Activated naive CD4-positive, alpha-beta T cell treated with anti-CD3 and anti-CD28 coated beads for 36 hours (primary cell): ENCODE results near the gene TLN1. TPM values are rescaled to one million over a fixed set of nuclear protein-coding genes. Genes with fewer than 3 reads are reported as not detected.

Source experiments
- CTCF ChIA-PET: fragments of 350-600 bp; sonication (Branson Sonifier 250); formaldehyde crosslinking; loops from one replicate; lab custom pipeline; 2021; ENCODE audit warnings: antibody characterized with exemption; lab: Charles Lee
- DNase-seq: peaks from one replicate; pipeline ENCODE4 v3.0.0-alpha.2; 2020
- H3K27ac Mint-ChIP-seq: one replicate; pipeline ENCODE4 v1.8.0; 2021; ENCODE audit warnings: mild to moderate bottlenecking, mixed read lengths
- H3K27me3 Mint-ChIP-seq: one replicate; pipeline ENCODE4 v1.8.0; 2021; ENCODE audit warnings: low read depth, mixed read lengths
- H3K36me3 Mint-ChIP-seq: one replicate; pipeline ENCODE4 v1.8.0; 2021; ENCODE audit warnings: low read depth, mixed read lengths
- H3K4me1 Mint-ChIP-seq: one replicate; pipeline ENCODE4 v1.8.0; 2021; ENCODE audit warnings: low read depth, mixed read lengths
- H3K4me3 Mint-ChIP-seq: one replicate; pipeline ENCODE4 v1.8.0; 2021; ENCODE audit warnings: mild to moderate bottlenecking, moderate library complexity, mixed read lengths
- H3K9me3 Mint-ChIP-seq: one replicate; pipeline ENCODE4 v1.8.0; 2021; ENCODE audit warnings: mixed read lengths
- intact Hi-C: fragments of 100-400 bp; cut with micrococcal nuclease; formaldehyde crosslinking; loops from one replicate; pipeline ENCODE4 v1.15.1; 2023
- total RNA-seq, 2 experiments: library from RNA; stranded (reverse); gene quantifications; one replicate each; pipeline ENCODE4 v1.2.3, GENCODE V29; 2021

TLN1 gene
- total RNA-seq, 2 experiments from 2014 or later = 190 TPM

DNA sequence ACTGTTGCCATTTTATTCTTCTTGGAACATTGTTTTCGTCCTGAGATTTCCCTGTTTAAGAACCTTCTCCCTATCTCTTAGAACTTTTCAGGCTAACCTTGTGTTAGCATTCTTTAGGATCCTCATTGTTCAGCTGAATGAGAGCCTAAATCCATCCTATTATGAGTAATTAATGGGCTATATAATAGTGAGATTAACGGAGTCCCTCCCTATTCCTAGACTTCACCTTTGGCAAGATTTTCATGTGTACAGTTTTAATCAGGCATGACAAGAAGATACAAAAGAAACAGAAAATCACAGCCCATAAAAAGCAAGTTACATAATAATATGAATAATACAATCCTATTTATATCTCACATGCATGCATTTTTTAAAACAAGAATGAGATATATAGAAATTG is 31.2 kb upstream of the TLN1 start:
- Mint-ChIP-seq H3K27me3 (no peaks in the 10 kb centered on the region), H3K4me1 (peaks cover 28% of the 10 kb centered on the region), H3K27ac (no peak overlapping the region), H3K36me3 (peaks cover 8% of the 10 kb centered on the region), H3K4me3 (no peak overlapping the region), H3K9me3 (no peaks in the 10 kb centered on the region)
- intact Hi-C loops = no loop called here
- DNase-seq = no peak
- CTCF ChIA-PET = interaction anchor here (0.5 to 2.3 kb wide), 8 partner anchors 12 to 303 kb away, joined by 3 to 6 read pairs (median 3); no protein-coding TSS in a partner anchor

DNA sequence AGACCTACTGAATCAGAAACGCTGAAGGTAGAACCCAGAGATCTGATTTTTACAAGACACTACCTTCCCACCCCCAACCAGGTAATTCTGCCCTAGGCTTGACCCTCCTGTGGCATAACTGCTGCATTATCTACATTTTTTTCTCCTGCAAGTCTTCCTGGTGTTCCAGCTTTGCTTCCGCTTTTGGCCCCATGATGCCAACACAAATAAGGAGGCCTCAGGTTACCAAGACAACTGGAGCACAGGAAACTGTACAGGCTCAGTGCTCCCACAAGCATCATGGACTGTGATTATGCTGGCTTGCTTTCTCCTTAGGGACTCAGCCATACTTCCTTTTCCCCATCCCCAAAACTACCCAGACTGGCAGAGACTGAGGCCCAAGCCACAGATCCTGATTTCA is 28.7 kb upstream of the TLN1 start:
- DNase-seq = no peak
- H3K9me3 Mint-ChIP-seq = no peaks in the 10 kb centered on the region
- H3K4me3 Mint-ChIP-seq = no peak overlapping the region
- CTCF ChIA-PET = interaction anchor here (0.9 to 1.8 kb wide), 5 partner anchors 8 to 30 kb away, joined by 3 to 5 read pairs (median 3); partner anchors contain the start of gene RGP1
- peaks cover 8% of the 10 kb centered on the region for H3K36me3 Mint-ChIP-seq
- intact Hi-C loops = no loop called here
- no peak overlapping the region for H3K27ac Mint-ChIP-seq
- no peaks in the 10 kb centered on the region for H3K27me3 Mint-ChIP-seq
- H3K4me1 Mint-ChIP-seq = peaks cover 39% of the 10 kb centered on the region

GRCh38 chr9:35759795-35760194 is 27.8 kb upstream of the TLN1 start:
- Mint-ChIP-seq H3K4me1 (peaks cover 39% of the 10 kb centered on the region), H3K27ac (no peak overlapping the region), H3K4me3 (no peak overlapping the region), H3K27me3 (no peaks in the 10 kb centered on the region), H3K36me3 (peaks cover 8% of the 10 kb centered on the region), H3K9me3 (no peaks in the 10 kb centered on the region)
- intact Hi-C loops = no loop called here
- no peak for DNase-seq
- CTCF ChIA-PET = interaction anchor here (0.6 to 1.8 kb wide), 4 partner anchors 9 to 66 kb away, joined by 3 to 5 read pairs (median 4); no protein-coding TSS in a partner anchor

DNA sequence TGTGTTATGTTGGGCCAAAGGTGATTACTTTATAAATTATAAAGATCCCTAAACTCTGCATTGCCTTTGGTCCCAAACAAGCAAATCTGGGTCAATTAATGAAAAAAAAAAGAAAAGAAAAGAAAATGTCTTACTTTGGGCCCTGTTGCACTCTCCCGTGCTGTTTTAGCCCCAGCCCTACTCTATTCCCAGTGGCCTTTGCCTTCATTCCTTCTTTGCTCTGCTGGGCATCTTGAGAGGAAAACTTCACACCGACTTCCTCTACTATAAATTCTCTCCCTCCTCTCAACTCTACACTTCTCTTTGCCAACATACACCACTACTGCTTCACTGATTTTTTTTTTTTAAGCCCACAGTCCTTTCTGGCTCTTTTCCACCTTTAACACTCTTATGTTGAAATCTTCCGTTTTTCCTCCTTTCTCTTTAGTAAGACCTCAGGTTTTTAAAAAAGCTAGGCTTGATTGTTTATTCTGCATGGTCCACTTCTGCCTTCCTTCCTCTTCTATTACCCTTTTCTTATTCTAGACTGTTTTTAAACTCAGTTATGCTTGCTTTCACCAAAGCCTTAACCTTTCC is 26.6 kb upstream of the TLN1 start:
- CTCF ChIA-PET = interaction anchor here (1.2 kb wide), 1 partner anchor 67 kb away, joined by 3 read pairs; no protein-coding TSS in a partner anchor
- DNase-seq = no peak
- Mint-ChIP-seq H3K9me3 (no peaks in the 10 kb centered on the region), H3K36me3 (peaks cover 9% of the 10 kb centered on the region), H3K27me3 (no peaks in the 10 kb centered on the region), H3K4me3 (peak overlapping the region; percentile 59), H3K4me1 (peaks cover 39% of the 10 kb centered on the region), H3K27ac (peak overlapping the region; percentile 0)
- intact Hi-C loops = no loop called here

- Mint-ChIP-seq H3K36me3 (peaks cover 7% of the 10 kb centered on the region), H3K27ac (peak overlapping the region; percentile 20), H3K9me3 (no peaks in the 10 kb centered on the region), H3K27me3 (no peaks in the 10 kb centered on the region), H3K4me3 (peak overlapping the region; percentile 94), H3K4me1 (peaks cover 37% of the 10 kb centered on the region)
- intact Hi-C loops = loop anchor here (2.0 kb wide), 2 partner anchors 57 to 71 kb away; partner anchors contain the start of genes FAM221B, HINT2 and TMEM8B
- no peak for DNase-seq
- CTCF ChIA-PET = interaction anchor here (1.7 kb wide), 1 partner anchor 32 kb away, joined by 7 read pairs; no protein-coding TSS in a partner anchor
Measured at GRCh38 chr9:35757892-35758275, 25.9 kb upstream of the TLN1 start.

GRCh38 chr9:35757226-35757891 is 25.4 kb upstream of the TLN1 start:
- Mint-ChIP-seq H3K4me1 (peaks cover 37% of the 10 kb centered on the region), H3K9me3 (no peaks in the 10 kb centered on the region), H3K27me3 (no peaks in the 10 kb centered on the region), H3K27ac (peak overlapping the region; percentile 95), H3K36me3 (peaks cover 9% of the 10 kb centered on the region), H3K4me3 (peak overlapping the region; percentile 94)
- CTCF ChIA-PET = interaction anchor here (0.6 to 3.8 kb wide), 14 partner anchors 10 to 152 kb away, joined by 3 to 32 read pairs (median 4); partner anchors contain the start of genes CREB3, GBA2, RGP1 and TLN1
- intact Hi-C loops = loop anchor here (2.0 kb wide), 2 partner anchors 57 to 71 kb away; partner anchors contain the start of genes FAM221B, HINT2 and TMEM8B
- peak; percentile 34 for DNase-seq

GRCh38 chr9:35756275-35757225 is 24.6 kb upstream of the TLN1 start:
- intact Hi-C loops = loop anchor here (1.0 to 2.0 kb wide), 3 partner anchors 24 to 72 kb away; partner anchors contain the start of genes CREB3, FAM221B, HINT2 and TLN1
- DNase-seq = peak; percentile 92
- no peaks in the 10 kb centered on the region for H3K9me3 Mint-ChIP-seq
- CTCF ChIA-PET = interaction anchor here (0.6 to 3.8 kb wide), 17 partner anchors 9 to 151 kb away, joined by 3 to 32 read pairs (median 4); partner anchors contain the start of genes CREB3, GBA2, RGP1 and TLN1
- H3K4me1 Mint-ChIP-seq = peaks cover 33% of the 10 kb centered on the region
- peak overlapping the region; percentile 94 for H3K4me3 Mint-ChIP-seq
- no peaks in the 10 kb centered on the region for H3K27me3 Mint-ChIP-seq
- peaks cover 11% of the 10 kb centered on the region for H3K36me3 Mint-ChIP-seq
- peak overlapping the region; percentile 95 for H3K27ac Mint-ChIP-seq

DNA sequence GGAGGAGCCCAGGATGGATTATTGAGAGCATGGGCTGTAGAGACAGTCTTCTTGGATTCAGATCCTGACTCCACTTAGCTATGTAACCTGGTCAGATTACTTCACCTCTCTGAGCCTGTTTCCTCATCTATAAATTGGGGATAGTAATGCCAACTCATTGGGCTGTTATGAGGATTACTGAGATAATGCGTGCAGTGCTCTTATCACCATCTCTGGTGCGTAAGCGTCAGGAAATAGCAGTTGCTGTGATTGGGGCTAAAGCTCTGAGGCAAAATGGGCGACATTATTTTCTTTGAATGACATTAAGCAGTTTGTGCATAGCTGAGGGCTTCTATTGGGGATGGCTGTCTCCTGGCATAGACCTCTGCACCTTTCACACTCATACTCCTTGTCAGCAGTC is 23.1 kb upstream of the TLN1 start:
- peaks cover 34% of the 10 kb centered on the region for H3K4me1 Mint-ChIP-seq
- H3K27me3 Mint-ChIP-seq = no peaks in the 10 kb centered on the region
- H3K36me3 Mint-ChIP-seq = peaks cover 8% of the 10 kb centered on the region
- H3K27ac Mint-ChIP-seq = no peak overlapping the region
- CTCF ChIA-PET = interaction anchor here (0.6 to 3.8 kb wide), 2 partner anchors 20 to 57 kb away, joined by 3 to 32 read pairs; partner anchors contain the start of gene SPAG8
- intact Hi-C loops = no loop called here
- DNase-seq = no peak
- H3K4me3 Mint-ChIP-seq = no peak overlapping the region
- H3K9me3 Mint-ChIP-seq = no peaks in the 10 kb centered on the region

GRCh38 chr9:35754264-35754663 is 22.3 kb upstream of the TLN1 start, which contains the start of gene MSMP:
MSMP (minus strand) TSS chr9:35754276; CDS start chr9:35754129, 147 bp downstream.
- intact Hi-C loops = no loop called here
- no peak within 1 kb of the TSS for H3K4me3 Mint-ChIP-seq
- H3K4me1 Mint-ChIP-seq = peaks cover 30% of the 10 kb centered on the region
- CTCF ChIA-PET = interaction anchor here (1.8 to 3.8 kb wide), 2 partner anchors 19 to 58 kb away, joined by 6 to 32 read pairs; no protein-coding TSS in a partner anchor
- no peak for DNase-seq
- no peaks in the 10 kb centered on the region for H3K9me3 Mint-ChIP-seq
- H3K27me3 Mint-ChIP-seq = no peaks in the 10 kb centered on the region
- peaks cover 8% of the 10 kb centered on the region for H3K36me3 Mint-ChIP-seq
- no peak within 1 kb of the TSS for H3K27ac Mint-ChIP-seq

DNA sequence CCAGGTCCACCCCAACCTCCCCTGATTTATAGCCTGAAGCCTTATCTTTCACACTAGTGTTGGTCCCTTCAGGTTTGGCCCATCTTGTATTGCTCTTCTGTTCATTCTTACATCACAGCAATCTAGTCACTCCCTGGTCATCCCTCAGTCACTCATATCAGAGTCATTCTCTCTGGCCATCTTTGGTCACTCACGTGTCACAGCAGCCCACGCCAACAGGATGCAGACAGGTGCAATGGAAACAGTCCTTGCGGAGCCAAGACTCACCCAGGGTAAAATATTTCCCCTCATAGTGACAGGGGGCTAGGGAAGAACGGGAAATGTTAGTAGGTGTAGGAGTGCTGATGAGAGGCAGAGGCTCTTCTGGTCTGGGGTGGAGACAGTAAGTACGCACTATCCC is 21.5 kb upstream of the TLN1 start:
- Mint-ChIP-seq H3K27ac (no peak overlapping the region), H3K27me3 (no peaks in the 10 kb centered on the region), H3K9me3 (no peaks in the 10 kb centered on the region), H3K4me1 (peaks cover 23% of the 10 kb centered on the region), H3K36me3 (peaks cover 8% of the 10 kb centered on the region), H3K4me3 (no peak overlapping the region)
- CTCF ChIA-PET = interaction anchor here (0.6 to 3.8 kb wide), 4 partner anchors 18 to 136 kb away, joined by 3 to 32 read pairs (median 10); no protein-coding TSS in a partner anchor
- intact Hi-C loops = no loop called here
- no peak for DNase-seq

DNA sequence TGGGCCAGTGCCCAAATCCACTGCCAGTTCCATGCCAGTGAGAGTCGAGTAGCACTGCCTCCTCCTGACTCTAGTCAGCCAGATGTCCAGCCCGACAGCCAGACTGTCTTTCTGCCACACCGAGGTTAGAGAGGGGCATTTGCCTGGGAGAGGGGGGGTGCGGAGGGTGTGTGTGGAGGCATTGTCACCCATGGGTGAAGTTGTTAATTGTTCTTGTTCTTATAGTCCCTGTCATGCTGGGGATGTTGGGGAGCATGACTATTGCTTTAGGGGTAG is 18.2 kb upstream of the TLN1 start:
- CTCF ChIA-PET = interaction anchor here (0.8 to 7.2 kb wide), 6 partner anchors 11 to 91 kb away, joined by 3 to 59 read pairs (median 4); no protein-coding TSS in a partner anchor
- Mint-ChIP-seq H3K36me3 (peaks cover 8% of the 10 kb centered on the region), H3K27ac (peak overlapping the region; percentile 88), H3K4me1 (peaks cover 32% of the 10 kb centered on the region), H3K9me3 (no peaks in the 10 kb centered on the region), H3K27me3 (no peaks in the 10 kb centered on the region), H3K4me3 (peak overlapping the region; percentile 89)
- no peak for DNase-seq
- intact Hi-C loops = no loop called here
